ENCODE data around the gene POLR3K. TPM values are rescaled to one million over a fixed set of nuclear protein-coding genes. Genes with fewer than 3 reads are reported as not detected.
"Not testable (repeated sequence)": the region's sequence is repeated elsewhere in the genome, so short reads cannot be mapped to it uniquely, and the experiment has no call there.

The POLR3K gene
- total RNA-seq, 1 donor from 2014 or later = 11.1 TPM

DNA sequence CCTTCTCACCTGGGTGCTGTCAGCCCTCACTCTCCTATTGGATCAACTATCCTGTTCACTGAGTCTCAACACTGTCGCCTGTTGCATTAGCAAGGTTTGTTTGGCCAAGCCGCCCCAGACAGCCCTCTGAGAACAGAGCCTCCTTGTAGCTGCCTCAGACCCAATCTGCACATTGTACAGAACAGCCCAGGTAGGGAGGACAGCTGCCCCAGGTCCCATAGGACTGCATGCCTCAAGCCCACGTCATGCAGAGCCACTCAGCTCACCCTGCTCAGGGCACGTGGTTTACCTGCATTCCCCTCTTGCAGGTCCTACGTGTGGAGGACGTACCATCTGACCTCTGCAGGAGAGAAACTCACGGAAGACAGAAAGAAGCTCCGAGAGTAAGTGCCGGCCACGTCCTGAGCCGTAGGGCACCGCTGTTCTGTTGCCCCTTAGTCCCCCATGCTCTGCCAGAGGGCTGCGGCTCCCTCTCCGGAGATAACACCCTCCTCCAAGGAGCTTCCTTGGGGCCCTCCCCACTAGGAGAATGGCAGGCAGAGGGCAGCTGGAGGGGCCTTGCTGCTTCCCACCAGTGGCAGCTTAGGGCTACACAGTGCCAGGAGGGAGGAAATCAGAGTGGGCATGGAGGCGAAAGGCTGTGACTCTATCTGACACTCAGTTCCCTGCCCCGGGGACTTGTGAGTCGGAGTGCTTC, 3.0 kb upstream of the POLR3K start:
- DNase-seq (no peak), ATAC-seq (ENCODE audit: poor library complexity) (no peak)
- intact Hi-C loops (cut with DNase I) = no loop called here

DNA sequence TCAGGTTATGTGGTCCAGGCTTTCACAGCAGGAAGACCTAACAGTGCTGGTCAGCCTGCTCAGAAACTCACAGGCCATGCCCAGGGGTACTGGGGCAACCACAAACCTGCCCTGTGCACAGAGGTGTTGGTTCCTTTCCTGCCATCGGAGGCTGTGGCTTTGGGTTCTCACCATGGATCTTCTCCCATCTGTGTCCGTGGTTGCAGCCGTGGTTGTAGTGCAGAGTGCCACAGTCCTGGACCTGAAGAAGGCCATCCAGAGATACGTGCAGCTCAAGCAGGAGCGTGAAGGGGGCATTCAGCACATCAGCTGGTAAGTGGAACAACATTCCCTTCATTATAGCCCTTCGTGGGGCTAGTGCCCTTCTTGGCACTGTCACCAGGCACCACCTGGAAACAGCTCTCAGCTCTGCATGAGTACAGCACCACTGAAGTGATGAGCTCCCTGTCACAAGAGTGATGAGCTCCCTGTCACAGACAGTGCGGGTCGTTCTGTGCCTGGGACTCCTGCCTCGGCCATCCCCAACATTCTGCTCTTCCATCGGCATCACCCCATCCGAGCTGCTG, 2.2 kb upstream of the POLR3K start:
- ATAC-seq (ENCODE audit: poor library complexity) = no peak
- intact Hi-C loops (cut with DNase I) = no loop called here
- peak; percentile 17 for DNase-seq

DNA sequence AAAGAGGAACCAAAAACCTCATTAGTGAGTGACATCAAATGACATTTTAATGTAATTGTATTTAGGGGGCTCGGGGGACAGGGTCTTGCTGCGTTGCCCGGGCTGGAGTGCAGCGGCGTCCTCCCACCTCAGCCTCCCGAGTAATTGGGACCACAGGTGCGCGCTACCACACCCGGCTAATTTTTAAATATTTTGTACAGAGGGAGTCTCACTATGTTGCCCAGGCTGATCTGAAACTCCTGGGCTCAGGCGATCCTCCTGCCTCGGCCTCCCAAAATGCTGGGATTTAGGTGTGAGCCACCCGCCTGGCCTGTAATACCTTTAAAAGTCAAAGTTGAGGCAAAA, 801 bp upstream of the POLR3K start:
- ATAC-seq (ENCODE audit: poor library complexity) (no peak), DNase-seq (no peak)
- intact Hi-C loops (cut with DNase I) = no loop called here

DNA sequence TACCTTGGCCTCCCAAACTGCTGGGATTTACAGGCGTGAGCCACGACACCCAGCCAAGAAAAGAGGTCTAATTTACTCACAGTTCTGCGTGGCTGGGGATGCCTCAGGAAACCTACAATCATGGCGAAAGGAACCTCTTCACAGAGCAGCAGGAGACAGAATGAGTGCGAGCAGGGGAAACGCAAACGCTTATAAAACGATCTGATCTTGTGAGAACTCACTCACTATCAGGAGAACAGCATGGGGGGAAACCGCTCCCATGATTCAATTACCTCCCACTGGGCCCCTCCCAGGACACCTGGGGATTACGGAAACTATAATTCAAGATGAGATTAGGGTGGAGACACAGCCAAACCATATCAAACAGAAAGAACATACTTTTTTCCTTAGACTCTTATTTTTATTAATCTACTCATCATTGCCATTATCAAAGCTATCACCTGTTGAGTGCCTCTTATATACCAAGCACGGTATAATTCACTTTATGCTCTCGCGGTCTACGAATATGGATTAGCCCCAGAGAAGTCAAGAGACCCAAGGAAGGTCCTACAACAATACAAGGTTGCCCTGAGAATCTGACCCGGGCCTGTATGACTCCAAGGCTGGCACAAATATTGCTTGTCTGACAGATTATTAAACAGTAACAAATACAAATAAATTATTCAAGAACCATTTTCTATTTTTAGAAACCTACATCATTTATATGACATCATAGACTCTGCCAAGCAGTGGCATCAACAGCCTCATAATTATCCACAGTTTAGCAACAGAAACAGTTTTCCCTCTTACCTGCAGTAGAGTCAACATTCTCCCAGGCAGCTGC, 2.4 kb downstream of the POLR3K start:
- DNase-seq (no peak), ATAC-seq (ENCODE audit: poor library complexity) (no peak)
- intact Hi-C loops (cut with DNase I) = no loop called here

GRCh38 chr16:47234-47633, 6.2 kb downstream of the POLR3K start:
- DNase-seq (no peak), ATAC-seq (ENCODE audit: poor library complexity) (no peak)
- intact Hi-C loops (cut with DNase I) = no loop called here

DNA sequence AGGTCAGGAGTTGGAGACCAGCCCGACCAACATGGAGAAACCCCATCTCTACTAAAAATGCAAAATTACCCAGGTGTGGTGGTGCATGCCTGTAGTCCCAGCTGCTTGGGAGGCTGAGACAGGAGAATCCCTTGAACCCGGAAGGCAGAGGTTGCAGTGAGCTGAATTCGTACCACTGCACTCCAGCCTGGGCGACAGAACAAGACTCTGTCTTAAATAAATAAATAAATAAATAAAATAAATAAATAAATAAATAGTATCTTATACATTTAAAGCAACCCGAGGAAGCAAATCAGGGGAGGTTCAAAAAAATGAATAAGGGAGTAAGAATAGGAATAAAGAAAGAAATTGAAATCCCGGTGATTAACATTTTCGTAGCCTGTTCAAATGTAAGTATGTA, 6.9 kb downstream of the POLR3K start:
- DNase-seq; intact Hi-C loops (cut with DNase I); ATAC-seq (ENCODE audit: poor library complexity): not testable (repeated sequence)

DNA sequence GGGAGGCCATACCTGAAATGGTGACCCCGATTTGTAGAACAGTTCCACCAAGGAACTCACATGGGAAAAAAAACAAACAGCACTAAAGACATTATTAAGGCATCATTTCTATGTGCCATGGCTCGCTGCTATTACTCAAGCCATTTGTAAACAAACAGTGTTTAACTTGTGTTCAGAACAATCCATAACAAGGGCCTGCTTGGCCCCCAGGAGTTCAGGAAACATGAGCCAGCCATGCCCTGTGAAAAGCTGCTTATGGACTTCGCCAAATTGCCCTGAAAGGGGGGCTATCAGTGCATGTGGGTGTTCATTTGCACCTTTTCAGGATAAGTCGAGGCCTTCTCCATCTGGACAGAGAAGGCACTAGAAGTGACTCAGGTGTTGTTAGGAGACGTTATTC, 8.0 kb downstream of the POLR3K start:
- DNase-seq (no peak), ATAC-seq (ENCODE audit: poor library complexity) (no peak)
- intact Hi-C loops (cut with DNase I) = no loop called here

- DNase-seq (no peak), ATAC-seq (ENCODE audit: poor library complexity) (no peak)
- intact Hi-C loops (cut with DNase I) = no loop called here
These were observed 8.8 kb downstream of the POLR3K start for GRCh38 chr16:44655-45054.

DNA sequence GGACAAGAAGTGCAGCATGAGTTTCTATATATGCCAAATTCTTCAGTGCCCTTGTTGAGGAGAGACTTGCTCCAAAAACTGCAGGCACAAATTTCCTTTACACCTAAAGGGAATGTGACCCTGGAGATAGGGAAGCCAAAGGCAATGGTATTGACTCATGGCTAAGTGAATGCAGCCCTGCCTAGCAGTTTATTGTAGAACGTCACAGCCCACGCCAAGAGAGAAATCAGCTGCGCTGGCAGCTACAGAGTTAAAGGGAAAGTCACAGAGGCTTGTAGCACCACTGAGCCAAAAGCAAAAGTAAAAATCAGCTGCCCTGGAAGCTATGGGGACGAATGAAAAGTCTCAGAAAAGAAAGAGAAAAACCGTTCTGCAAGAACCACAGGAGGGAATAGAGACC, 10.1 kb downstream of the POLR3K start:
- ATAC-seq (ENCODE audit: poor library complexity) = no peak
- intact Hi-C loops (cut with DNase I) = no loop called here
- DNase-seq = no peak

- intact Hi-C loops (cut with DNase I) = no loop called here
- DNase-seq = no peak
- no peak for ATAC-seq (ENCODE audit: poor library complexity)
These were observed 10.7 kb downstream of the POLR3K start for GRCh38 chr16:42691-43090.

GRCh38 chr16:42069-42457, 11.3 kb downstream of the POLR3K start:
- intact Hi-C loops (cut with DNase I) = no loop called here
- ATAC-seq (ENCODE audit: poor library complexity) (no peak), DNase-seq (no peak)

DNA sequence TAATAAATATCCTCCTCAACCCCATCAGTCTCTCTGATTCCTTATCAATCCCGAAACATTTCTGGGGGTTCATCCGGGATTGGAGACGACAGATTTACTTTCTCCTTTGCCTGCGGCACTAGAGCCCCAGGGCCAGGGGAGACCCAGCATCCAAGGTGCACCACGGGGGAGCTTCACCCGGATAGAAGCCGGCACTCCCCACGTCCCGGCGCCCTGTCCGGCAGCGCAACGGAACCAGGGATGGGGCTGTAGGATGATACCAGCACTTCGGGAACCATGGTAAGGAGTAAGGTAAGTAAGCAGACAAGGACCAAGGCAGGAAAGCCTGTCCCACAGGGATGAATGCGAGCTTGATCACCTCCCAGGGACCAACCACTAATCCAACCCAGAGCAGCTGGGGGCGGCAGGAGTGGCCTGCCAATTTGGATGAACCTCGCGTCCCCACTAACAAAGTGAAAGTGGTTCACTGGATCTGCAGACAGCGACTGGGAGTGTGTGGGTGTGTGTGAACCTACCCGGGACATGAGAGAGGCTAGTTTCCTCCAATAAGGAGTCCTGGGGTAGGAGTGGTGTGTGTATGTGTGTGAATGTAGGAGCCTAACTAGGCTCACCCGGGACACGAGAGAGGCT, 11.9 kb downstream of the POLR3K start:
- ATAC-seq (ENCODE audit: poor library complexity) (peak; percentile 71), DNase-seq (no peak)
- intact Hi-C loops (cut with DNase I) = no loop called here

DNA sequence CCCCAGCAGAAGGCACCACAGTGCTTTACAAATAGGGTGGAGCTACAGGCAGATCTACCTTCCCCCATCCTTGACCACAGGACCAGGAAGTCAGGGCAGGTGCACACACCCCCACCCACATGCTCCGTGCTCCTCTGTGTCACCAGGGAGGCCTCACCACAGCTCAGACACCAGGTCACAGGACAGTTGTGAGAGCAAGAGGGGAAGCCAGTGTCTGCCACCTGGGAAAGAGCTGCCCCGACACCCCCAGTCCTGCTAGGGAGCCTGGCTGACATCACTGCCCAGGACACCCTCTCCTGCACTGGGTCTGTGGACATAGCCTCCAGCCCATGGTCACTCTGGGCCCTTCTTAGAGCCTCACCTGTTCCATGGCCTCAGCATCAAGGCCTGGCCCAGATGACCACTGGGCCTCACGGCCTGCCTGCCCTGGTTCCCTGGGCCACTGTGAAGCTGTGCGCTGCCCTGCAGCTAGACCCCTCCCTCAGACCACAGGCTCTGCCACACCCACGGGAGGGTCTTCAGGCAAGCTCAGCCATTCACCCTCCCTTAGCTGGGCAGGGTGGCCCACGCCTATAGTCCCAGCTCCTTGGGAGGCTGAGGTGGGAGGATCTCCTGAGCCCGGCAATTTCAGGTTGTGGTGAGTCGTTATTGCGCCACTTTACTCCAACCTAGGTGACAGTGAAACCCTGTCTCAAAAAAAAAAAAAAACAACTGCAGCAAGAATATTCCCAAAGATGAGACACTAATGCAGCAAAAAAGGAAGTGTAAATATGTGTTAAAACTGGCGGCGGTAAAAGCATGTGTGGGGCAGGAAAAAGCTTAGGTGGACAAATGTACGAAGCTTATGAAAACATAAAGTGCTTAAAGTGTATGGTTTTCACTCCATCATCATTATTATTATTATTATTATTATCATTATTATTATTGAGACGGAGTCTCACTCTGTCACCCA, 14.2 kb downstream of the POLR3K start:
- no peak for ATAC-seq (ENCODE audit: poor library complexity)
- intact Hi-C loops (cut with DNase I) = no loop called here
- no peak for DNase-seq

- DNase-seq; ATAC-seq (ENCODE audit: poor library complexity); intact Hi-C loops (cut with DNase I): not testable (repeated sequence)
These were observed 15.2 kb downstream of the POLR3K start for GRCh38 chr16:38206-38605.

GRCh38 chr16:37511-37910, 15.9 kb downstream of the POLR3K start:
- intact Hi-C loops (cut with DNase I) = no loop called here
- no peak for DNase-seq
- no peak for ATAC-seq (ENCODE audit: poor library complexity)

- ATAC-seq (ENCODE audit: poor library complexity) = no peak
- DNase-seq = no peak
- intact Hi-C loops (cut with DNase I) = no loop called here
These were observed 16.9 kb downstream of the POLR3K start for GRCh38 chr16:36336-36984.

- no peak for ATAC-seq (ENCODE audit: poor library complexity)
- intact Hi-C loops (cut with DNase I) = no loop called here
These were observed 17.6 kb downstream of the POLR3K start for GRCh38 chr16:35678-36305.

More at GRCh38 chr16:35678-36305, 17.6 kb downstream of the POLR3K start:
- DNase-seq = no peak

Data from Right ventricle myocardium superior (tissue), 1 donor.